HG03066 (cell line): ENCODE results near the gene DLX5.
"Not testable (repeated sequence)": the region's sequence is repeated elsewhere in the genome, so short reads cannot be mapped to it uniquely, and the experiment has no call there.

ENCODE experiments used
- ATAC-seq: cut with Tn5 transposase; IDR thresholded peaks from one replicate; pipeline ENCODE4 v1.9.1; 2021; ENCODE audit warnings: low read depth; ENCODE audit not compliant: unreplicated experiment

DLX5 gene

GRCh38 chr7:97024209-97025129 lies at the start of gene DLX5:
TSS of gene DLX5 (minus strand) at chr7:97024831. CDS start at chr7:97024623, 208 bp downstream.
- no peak for ATAC-seq

GRCh38 chr7:97072025-97072424 lies 47.4 kb upstream of the DLX5 start:
- not testable (repeated sequence) for ATAC-seq

- peak; percentile 72 for ATAC-seq
Measured at GRCh38 chr7:97064972-97065587, 40.4 kb upstream of the DLX5 start.

GRCh38 chr7:97064020-97064419 lies 39.4 kb upstream of the DLX5 start:
- ATAC-seq = no peak

- ATAC-seq = no peak
Measured at GRCh38 chr7:97043281-97043680, 18.6 kb upstream of the DLX5 start.

GRCh38 chr7:97039374-97040065 lies 14.9 kb upstream of the DLX5 start:
- no peak for ATAC-seq

GRCh38 chr7:97034213-97034852 lies 9.7 kb upstream of the DLX5 start:
- not testable (repeated sequence) for ATAC-seq

- ATAC-seq = peak; percentile 80
Measured at GRCh38 chr7:97027427-97028234, 3.0 kb upstream of the DLX5 start.

GRCh38 chr7:97026715-97027426 lies 2.2 kb upstream of the DLX5 start:
- ATAC-seq = peak; percentile 32

- no peak for ATAC-seq
Measured at GRCh38 chr7:97025983-97026714, 1.5 kb upstream of the DLX5 start.

GRCh38 chr7:97025130-97025499 lies 484 bp upstream of the DLX5 start:
- ATAC-seq = no peak

GRCh38 chr7:97022491-97023306 lies 1.9 kb downstream of the DLX5 start:
- ATAC-seq = no peak

GRCh38 chr7:97021747-97022490 lies 2.7 kb downstream of the DLX5 start:
- ATAC-seq = no peak

GRCh38 chr7:97020996-97021746 lies 3.5 kb downstream of the DLX5 start:
- ATAC-seq = no peak

GRCh38 chr7:97020601-97020995 lies 4.0 kb downstream of the DLX5 start:
- ATAC-seq = no peak

GRCh38 chr7:97019710-97020225 lies 4.9 kb downstream of the DLX5 start:
- ATAC-seq = no peak
